Calu3 (cell line): Measurements from ENCODE around the gene MYO9A. TPM values are rescaled to one million over a fixed set of nuclear protein-coding genes. Genes with fewer than 3 reads are reported as not detected.

ENCODE experiments used
- BruUV-seq: library from RNA; stranded (reverse); fragments of 400-500 nt; replicated peaks from 2 replicates; lab custom pipeline; 2021; lab: Mats Ljungman, UMichigan
- CTCF ChIA-PET: fragments of 300-600 bp; sonication (Branson Sonifier 250); formaldehyde crosslinking; loops from one replicate; lab custom pipeline; 2022; ENCODE audit warnings: antibody characterized with exemption; lab: Charles Lee
- DNase-seq: peaks from one replicate; pipeline ENCODE4 v3.0.0; 2022
- H3K27ac Mint-ChIP-seq: one replicate; pipeline ENCODE4 v1.8.0; 2022; ENCODE audit warnings: mixed read lengths; ENCODE audit not compliant: unreplicated experiment
- H3K27me3 Mint-ChIP-seq: one replicate; pipeline ENCODE4 v1.8.0; 2022; ENCODE audit warnings: mixed read lengths; ENCODE audit not compliant: unreplicated experiment
- H3K36me3 Mint-ChIP-seq: one replicate; pipeline ENCODE4 v1.8.0; 2022; ENCODE audit warnings: mild to moderate bottlenecking, moderate library complexity, mixed read lengths; ENCODE audit not compliant: insufficient read depth, unreplicated experiment
- H3K4me1 Mint-ChIP-seq: one replicate; pipeline ENCODE4 v1.8.0; 2022; ENCODE audit warnings: mild to moderate bottlenecking, low read depth, mixed read lengths; ENCODE audit not compliant: unreplicated experiment
- H3K4me3 Mint-ChIP-seq: one replicate; pipeline ENCODE4 v1.8.0; 2022; ENCODE audit warnings: mild to moderate bottlenecking, low read depth, moderate library complexity, mixed read lengths; ENCODE audit not compliant: unreplicated experiment
- H3K9me3 Mint-ChIP-seq: one replicate; pipeline ENCODE4 v1.8.0; 2022; ENCODE audit warnings: low read depth, mixed read lengths; ENCODE audit not compliant: unreplicated experiment
- intact Hi-C: fragments of 100-400 bp; cut with micrococcal nuclease; formaldehyde crosslinking; loops from one replicate; pipeline ENCODE4 v1.10.0; 2022; ENCODE audit not compliant: unreplicated experiment
- total RNA-seq: library from RNA; stranded (reverse); gene quantifications from 2 replicates; pipeline ENCODE4 v1.2.3, GENCODE V29; 2022
- TF ChIP-seq, protein P1 (sequence below): fragments of 200-600 bp; IDR thresholded peaks from one replicate; pipeline ENCODE4 v1.8.0; 2022; ENCODE audit warnings: antibody characterized with exemption; ENCODE audit not compliant: unreplicated experiment

Gene MYO9A
- total RNA-seq, 1 experiment from 2014 or later = 32.8 TPM

DNA sequence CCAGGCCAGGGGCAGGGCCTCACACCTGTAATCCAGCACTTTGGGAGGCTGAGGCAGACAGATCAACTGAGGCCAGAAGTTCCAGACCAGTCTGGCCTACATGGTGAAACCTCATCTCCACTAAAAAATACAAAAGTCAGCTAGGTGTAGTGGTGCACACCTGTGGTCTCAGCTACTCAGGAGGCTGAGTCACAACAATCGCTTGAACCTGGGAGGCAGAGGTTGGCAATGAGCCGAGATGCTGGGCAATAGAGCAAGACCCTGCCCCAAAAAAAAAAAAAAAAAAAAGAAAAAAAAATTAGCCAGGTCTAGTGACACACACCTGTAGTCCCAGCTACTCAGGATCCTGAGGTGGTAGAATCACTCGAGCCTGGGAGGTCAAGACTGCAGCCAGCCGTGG is 18.8 kb downstream of the MYO9A start:
- Mint-ChIP-seq H3K4me1 (peaks cover 14% of the 10 kb centered on the region), H3K27ac (no peak overlapping the region), H3K4me3 (no peak overlapping the region), H3K9me3 (peaks cover 2% of the 10 kb centered on the region), H3K27me3 (no peaks in the 10 kb centered on the region), H3K36me3 (no peaks in the 10 kb centered on the region)
- TF ChIP-seq, protein P1, sequence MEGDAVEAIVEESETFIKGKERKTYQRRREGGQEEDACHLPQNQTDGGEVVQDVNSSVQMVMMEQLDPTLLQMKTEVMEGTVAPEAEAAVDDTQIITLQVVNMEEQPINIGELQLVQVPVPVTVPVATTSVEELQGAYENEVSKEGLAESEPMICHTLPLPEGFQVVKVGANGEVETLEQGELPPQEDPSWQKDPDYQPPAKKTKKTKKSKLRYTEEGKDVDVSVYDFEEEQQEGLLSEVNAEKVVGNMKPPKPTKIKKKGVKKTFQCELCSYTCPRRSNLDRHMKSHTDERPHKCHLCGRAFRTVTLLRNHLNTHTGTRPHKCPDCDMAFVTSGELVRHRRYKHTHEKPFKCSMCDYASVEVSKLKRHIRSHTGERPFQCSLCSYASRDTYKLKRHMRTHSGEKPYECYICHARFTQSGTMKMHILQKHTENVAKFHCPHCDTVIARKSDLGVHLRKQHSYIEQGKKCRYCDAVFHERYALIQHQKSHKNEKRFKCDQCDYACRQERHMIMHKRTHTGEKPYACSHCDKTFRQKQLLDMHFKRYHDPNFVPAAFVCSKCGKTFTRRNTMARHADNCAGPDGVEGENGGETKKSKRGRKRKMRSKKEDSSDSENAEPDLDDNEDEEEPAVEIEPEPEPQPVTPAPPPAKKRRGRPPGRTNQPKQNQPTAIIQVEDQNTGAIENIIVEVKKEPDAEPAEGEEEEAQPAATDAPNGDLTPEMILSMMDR = no peak
- no TSS peak for BruUV-seq
- DNase-seq = no peak
- CTCF ChIA-PET = interaction anchor here (0.7 kb wide), 1 partner anchor 1710 kb away, joined by 3 read pairs; no protein-coding TSS in a partner anchor
- intact Hi-C loops = no loop called here

DNA sequence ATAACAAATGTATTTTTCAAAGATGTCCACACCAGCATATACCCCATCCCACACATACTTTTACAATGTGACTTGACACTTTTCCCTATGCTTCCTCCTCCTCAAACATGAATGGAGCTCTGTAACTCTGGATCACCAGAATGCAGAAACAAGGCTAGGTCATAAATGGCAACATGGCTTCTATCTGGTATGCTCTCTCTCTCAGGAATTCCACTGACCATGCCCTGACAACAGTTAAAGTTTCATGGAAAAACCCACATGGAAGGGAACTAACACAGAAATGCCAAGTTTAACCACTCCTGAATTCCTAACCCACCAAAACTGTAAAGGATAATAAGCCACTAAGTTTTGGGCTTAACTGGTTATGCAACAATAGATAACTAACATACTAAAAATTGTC is 19.9 kb downstream of the MYO9A start:
- BruUV-seq = no TSS peak

DNA sequence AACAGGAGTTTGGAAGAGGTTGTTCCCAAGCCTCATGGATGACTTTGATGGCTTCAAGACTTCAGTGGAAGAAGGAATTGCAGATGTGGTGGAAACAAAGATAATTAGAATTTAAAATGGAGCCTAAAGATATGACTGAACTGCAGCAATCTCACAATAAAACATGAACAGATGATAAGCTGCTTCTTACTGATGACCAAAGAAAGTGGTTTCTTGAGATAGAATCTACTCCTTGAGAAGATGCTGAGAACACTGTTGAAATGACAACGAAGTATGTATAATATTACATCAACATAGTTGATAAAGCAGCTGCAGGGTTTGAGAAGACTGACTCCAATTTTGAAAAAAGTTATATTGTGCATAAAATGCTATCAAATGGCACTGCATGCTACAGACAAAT is 21.2 kb downstream of the MYO9A start:
- no peak for DNase-seq
- intact Hi-C loops = no loop called here
- H3K36me3 Mint-ChIP-seq = no peaks in the 10 kb centered on the region
- peaks cover 2% of the 10 kb centered on the region for H3K9me3 Mint-ChIP-seq
- H3K4me1 Mint-ChIP-seq = no peaks in the 10 kb centered on the region
- no peaks in the 10 kb centered on the region for H3K27me3 Mint-ChIP-seq
- no peak overlapping the region for H3K27ac Mint-ChIP-seq
- H3K4me3 Mint-ChIP-seq = no peak overlapping the region
- BruUV-seq = no TSS peak
- CTCF ChIA-PET = interaction anchor here (0.6 kb wide), 2 partner anchors 21 to 133 kb away, joined by 3 to 4 read pairs; partner anchors contain the start of gene SENP8
- TF ChIP-seq, protein P1 = no peak

More for the DNA sequence above, 19.9 kb downstream of the MYO9A start:
- no peak for DNase-seq
- Mint-ChIP-seq H3K27ac (no peak overlapping the region), H3K9me3 (peaks cover 2% of the 10 kb centered on the region), H3K4me3 (no peak overlapping the region), H3K27me3 (no peaks in the 10 kb centered on the region), H3K4me1 (peaks cover 3% of the 10 kb centered on the region), H3K36me3 (no peaks in the 10 kb centered on the region)
- intact Hi-C loops = no loop called here
- CTCF ChIA-PET = interaction anchor here (0.6 kb wide), 1 partner anchor 20 kb away, joined by 4 read pairs; the partner anchor contains the start of genes MYO9A and SENP8
- TF ChIP-seq, protein P1 = no peak

DNA sequence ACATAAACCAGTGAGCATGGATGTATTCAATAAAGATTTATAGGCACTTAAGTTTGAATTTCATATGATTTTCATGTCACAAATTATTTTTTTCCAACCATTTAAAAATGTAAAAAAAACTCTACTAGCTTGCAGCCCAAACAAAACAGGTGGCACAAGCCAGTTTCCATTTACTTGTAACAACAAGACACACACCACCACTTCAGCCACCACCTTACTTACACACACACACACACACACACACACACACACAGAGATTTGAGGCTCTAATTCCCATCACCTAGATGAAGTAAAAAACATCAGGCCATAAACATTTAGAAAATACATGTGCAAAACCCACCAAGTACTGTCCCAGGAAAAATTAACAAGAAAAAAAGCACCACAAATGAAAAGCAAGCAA is 25.3 kb downstream of the MYO9A start:
- peaks cover 6% of the 10 kb centered on the region for H3K9me3 Mint-ChIP-seq
- H3K4me3 Mint-ChIP-seq = no peak overlapping the region
- no peaks in the 10 kb centered on the region for H3K4me1 Mint-ChIP-seq
- TF ChIP-seq, protein P1 = no peak
- H3K36me3 Mint-ChIP-seq = no peaks in the 10 kb centered on the region
- H3K27ac Mint-ChIP-seq = no peak overlapping the region
- CTCF ChIA-PET = interaction anchor here (0.6 to 2.1 kb wide), 4 partner anchors 17 to 515 kb away, joined by 3 to 7 read pairs (median 4); no protein-coding TSS in a partner anchor
- intact Hi-C loops = no loop called here
- BruUV-seq = no TSS peak
- no peaks in the 10 kb centered on the region for H3K27me3 Mint-ChIP-seq
- DNase-seq = no peak
